Daoy (cell line): ENCODE data around the gene KCNG4. TPM values are rescaled to one million over a fixed set of nuclear protein-coding genes. Genes with fewer than 3 reads are reported as not detected.
"Not testable (repeated sequence)": the region's sequence is repeated elsewhere in the genome, so short reads cannot be mapped to it uniquely, and the experiment has no call there.

Experiments used
- DNase-seq: peaks from one replicate; pipeline ENCODE4 v3.0.0-alpha.2; 2015; ENCODE audit warnings: low read depth
- total RNA-seq: library from RNA; depleted of rRNA; stranded (reverse); fragments of >200 nt; shearing (Covaris generic); gene quantifications from 2 replicates; pipeline ENCODE4 v1.2.3, GENCODE V29; 2014

The KCNG4 gene
- total RNA-seq, 1 experiment from 2014 or later = not detected

DNA sequence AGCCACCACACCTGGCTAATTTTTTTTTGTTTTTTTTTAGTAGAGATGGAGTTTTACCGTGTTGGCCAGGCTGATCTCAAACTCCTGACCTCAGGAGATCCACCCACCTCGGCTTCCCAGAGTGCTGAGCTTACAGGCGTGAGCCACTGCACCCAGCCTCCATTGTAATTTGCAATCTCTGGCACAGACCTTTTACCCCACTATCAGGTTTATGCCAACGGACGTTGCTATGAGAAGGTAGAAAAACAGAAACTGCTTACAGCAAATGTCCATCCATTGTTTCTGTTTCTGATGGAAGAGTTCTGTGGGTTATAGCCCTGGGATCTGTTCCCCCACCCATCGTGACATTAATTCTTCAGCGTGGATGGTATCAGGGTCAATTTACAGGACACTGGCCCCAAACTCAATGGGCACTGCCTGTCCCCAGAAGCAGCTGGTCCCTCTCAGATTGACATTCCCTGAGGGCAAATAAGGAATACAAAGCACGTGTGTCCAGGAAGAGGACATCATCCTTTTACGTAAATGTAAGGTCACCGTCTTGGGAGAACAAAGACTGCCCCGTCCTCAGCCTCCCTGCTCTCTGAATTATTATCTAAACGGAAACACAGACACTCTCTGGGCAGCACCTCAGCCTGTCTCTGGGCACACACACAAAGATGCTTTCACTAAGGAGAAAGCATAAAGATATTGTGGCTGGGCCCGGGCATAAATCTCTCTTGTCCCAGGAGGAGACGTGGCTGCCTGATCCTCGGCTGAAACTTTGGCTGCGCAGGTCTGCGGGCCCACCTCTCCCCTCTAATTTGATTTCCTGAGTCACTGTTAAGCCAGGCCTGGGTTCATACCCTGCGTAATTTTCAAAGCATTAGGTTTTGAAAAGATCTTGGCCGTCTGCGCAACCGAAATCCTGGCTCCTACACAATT is 5.2 kb downstream of the KCNG4 start:
- DNase-seq = no peak

- no peak for DNase-seq
These were observed 6.1 kb downstream of the KCNG4 start for GRCh38 chr16:84233748-84234147.

DNA sequence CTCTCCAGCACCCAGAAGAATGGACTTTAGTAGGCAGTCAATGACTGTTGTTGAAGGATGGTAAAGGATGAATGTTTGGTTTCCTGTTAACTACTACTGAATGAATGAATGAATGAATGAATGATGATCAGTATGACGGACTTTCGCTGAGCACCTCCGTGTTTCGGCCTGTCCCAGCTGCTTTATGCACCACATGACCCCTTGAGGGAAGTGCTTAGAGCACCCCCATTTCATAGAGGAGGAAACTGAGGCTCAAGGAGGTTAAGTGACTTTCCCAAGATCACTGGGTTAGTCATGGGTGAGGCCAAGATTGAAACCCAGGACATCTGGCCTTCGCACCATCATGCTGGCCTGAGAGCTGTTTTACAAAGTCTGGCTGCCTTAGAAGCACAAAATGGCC is 6.8 kb downstream of the KCNG4 start:
- no peak for DNase-seq

DNA sequence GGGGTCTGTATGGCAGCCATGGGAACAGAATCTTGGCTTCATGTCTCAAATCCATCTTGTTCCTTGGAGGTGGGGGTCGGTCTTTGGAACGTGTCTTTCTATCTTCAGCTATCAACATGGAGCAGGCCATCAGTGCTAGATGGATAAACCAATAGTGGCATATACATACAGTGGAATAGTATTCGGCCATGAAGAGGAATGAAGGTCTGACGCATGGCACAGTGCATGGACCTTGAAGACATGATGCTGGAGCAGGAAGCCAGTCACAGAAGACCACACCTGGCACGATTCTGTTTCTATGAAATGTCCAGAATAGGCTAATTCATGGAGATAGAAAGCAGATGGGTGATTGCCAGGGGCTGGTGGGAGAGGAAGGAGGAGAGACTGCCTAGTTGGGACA is 7.8 kb downstream of the KCNG4 start:
- no peak for DNase-seq

DNA sequence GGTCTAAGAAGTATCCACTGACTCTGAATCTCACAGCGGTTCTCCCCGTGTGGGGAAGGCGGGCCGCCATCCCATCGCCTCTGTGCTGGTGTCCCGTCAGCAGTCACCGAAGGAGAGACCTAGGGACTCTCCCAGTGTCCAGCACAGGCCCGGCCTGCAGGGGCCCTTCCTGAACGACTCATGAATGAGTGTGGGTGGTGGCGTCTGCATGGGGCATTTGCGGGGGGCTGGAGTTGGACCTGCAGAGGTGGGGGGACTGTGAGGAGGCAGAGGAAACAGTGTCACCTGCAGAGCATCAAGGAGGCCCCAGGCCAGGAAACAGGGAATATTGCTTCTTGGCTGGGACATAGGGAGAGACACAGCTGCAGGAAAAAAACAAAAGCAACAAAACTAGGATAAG is 10.3 kb downstream of the KCNG4 start:
- DNase-seq = no peak

DNA sequence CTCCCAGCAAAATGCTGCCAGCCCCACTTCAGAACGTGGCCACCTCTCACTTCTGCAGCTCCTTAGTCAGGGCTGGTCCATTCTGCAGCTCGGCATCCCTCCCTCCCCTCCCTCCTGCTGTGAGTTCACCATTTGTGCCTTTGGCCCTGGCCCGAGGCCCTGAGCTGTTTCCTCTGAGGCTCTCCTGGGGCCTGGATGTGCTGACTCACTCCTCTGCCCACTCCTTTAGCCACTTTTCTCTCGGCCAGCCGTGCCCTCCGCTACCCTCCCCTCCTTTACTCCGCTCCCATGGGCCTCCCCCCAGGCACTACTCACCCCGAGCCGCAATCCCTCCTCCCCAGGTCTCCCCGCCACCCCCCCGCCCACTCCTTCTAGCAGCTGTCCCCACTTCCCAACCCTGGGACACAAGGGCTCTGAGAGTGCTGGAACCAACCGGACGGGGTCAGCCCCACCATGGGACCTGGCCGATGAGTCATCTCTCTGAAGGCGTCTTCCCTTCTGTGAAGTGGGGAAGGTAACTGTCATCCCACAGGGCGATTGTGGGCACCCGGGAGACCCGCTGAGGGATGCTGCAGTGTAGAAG is 11.5 kb downstream of the KCNG4 start:
- peak; percentile 88 for DNase-seq

DNA sequence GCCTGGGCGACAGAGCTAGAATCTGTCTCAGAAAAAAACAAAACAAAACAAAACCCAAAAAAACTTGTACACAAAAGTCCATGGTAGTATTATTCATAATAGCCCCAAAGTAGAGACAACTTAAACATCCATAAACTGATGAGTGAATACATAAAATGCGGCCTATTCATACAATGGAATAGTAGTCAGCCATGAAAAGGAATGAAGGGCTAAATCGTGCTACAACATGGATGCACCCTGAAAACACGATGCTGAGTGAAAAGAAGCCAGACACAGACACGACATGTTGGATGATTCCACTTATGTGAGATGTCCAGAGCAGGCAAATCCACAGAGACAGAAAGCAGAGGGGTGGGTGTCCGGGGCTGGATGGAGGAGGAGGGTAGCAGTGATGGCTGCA is 12.3 kb downstream of the KCNG4 start:
- DNase-seq = no peak

DNA sequence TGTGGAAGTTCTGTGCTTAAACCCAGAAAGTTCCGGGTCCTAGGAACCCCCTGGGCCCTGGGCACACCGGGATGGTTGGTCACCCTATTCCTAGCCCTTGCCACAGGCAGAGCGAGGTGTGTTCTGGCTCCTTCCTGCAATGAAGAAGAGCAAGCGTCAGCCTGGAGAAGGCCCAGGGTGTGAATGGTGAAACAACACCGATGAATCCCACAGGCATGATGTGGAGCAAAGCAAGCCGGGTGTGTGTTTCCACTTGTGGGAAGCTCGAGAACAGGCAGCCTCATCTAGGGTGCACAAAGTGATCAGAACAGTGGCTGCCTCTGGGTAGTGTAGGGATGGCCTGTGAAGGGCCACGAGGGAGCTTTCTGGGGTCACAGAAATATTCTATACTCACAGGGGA is 13.8 kb downstream of the KCNG4 start:
- no peak for DNase-seq

- DNase-seq = no peak
These were observed 14.2 kb downstream of the KCNG4 start for GRCh38 chr16:84225571-84225970.

GRCh38 chr16:84225126-84225525 is 14.7 kb downstream of the KCNG4 start:
- no peak for DNase-seq

DNA sequence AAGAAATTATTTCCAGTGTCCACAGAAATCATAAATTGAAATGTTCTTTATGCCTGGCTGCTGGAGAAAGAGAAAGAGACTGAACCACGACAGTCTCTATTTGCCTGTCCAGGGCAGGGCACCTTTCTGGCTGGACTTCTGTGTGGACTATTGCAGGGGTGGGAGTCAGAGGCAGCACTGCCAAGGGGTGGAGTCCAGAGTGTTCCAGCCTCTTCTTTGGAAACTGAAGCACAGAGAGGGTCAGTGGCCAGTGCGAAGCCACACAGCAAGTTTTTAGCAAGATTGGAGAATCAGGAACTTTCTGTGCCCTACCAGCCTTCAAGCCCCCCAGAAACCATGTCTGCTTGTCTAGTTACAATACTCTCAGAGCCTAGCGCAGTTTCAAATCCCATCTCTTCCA is 15.3 kb downstream of the KCNG4 start:
- no peak for DNase-seq

GRCh38 chr16:84223456-84223855 is 16.4 kb downstream of the KCNG4 start:
- no peak for DNase-seq

- DNase-seq = peak; percentile 37
These were observed 19.0 kb downstream of the KCNG4 start for GRCh38 chr16:84220851-84221250.

- no peak for DNase-seq
These were observed 20.9 kb downstream of the KCNG4 start for GRCh38 chr16:84218956-84219355.

GRCh38 chr16:84218176-84218823 is 21.5 kb downstream of the KCNG4 start:
- no peak for DNase-seq

DNA sequence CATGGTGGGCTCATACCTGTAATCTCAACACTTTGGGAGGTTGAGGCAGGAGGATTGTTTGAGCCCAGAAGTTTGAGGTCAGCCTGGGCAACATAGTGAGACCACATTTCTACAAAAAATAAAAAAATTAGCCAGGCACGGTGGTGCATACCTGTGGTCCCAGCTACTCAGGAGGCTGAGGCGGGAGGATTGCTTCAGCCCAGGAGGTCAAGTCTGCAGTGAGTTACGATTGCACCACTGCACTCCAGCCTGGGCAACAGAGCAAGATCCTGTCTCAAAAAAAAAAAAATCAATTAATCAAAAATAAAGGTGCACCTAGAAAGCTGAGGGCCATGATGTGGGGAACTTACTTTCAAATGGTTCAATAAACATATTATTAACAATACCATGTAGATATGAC is 23.7 kb downstream of the KCNG4 start:
- not testable (repeated sequence) for DNase-seq

GRCh38 chr16:84215531-84215930 is 24.3 kb downstream of the KCNG4 start:
- DNase-seq = no peak

DNA sequence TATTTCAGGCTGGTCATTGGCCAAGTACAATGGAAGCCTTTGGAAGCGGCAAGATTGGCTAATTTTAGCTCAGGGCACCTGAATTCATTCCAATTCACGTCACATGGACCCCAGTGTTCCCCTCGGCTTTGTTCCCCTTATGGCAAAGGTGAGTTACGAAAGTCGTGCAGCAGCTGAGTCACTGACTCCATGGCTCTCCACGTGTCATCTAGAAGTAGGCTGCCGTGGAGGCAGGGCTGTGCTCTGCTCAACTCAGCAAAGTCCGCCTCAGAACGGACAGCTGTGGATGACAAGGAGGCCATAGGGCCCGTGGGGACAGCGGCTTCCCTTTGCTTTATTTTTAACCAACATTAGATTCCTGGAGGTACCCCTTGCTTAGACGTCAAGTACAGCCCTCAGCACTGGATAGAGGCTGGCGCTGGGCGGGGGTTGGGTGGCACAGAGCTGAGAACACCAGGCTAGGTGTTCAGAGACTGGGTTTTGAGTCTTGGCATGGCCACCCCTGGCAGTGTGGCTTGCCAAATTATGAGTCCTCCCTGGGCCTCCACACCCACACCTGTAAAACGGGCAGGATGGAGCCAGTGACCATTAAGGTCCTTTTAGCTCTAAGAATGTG is 25.3 kb downstream of the KCNG4 start:
- DNase-seq = no peak

DNA sequence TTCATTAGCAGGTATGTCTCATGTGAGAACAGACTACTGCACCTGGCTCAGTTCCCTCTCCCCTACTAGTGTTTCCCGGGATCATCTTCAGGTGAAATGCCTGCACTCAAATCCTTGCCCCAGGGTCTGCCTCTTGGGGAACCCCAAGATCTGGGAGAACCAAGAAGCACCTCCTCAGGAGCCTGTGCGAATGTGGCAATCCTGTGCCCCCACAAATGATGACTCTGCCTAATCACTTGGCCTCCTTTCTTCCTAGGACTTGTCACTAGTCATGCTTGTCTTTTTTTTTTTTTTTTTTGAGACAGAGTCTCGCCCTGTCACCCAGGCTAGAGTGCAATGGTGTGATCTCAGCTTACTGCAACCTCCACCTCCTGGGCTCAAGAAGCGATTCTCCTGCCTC is 27.2 kb downstream of the KCNG4 start:
- no peak for DNase-seq

DNA sequence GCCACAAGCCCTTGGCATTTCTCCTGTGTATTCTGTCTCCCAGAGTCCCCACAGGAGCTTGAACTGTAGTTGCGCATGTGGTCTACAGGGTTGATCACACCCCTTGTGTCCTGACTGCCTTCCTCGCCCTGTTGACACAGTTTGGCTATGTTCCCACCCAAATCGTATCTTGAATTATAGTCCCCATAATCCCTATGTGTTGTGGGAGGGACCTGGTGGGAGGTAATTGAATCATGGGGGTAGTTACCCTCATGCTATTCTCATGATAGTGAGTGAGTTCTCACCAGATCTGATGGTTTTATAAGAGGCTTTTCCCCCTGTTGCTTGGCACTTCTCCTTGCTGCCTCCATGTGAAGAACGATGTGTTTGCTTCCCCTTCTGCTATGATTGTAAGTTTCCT is 27.7 kb downstream of the KCNG4 start:
- DNase-seq = no peak

DNA sequence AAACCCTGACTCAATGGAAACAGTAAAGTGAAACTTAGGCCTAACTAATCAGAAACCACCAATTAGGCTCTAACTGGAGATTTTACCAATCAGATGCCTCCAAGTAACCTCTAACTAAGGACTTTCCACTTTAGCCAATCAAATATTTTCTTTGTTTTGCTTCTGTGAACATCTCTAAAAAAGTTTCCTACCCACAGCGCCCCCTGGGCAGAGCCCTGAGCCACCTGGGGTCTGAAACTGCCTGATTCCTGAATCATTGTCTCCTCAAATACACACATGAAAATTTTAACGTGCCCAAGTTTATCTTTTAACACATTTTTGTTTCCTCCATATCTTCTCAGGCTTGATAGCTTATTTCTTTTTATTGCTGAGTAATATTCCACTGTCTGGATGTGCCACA is 29.8 kb downstream of the KCNG4 start:
- no peak for DNase-seq

GRCh38 chr16:84207879-84208278 is 31.9 kb downstream of the KCNG4 start:
- no peak for DNase-seq

GRCh38 chr16:84207251-84207650 is 32.6 kb downstream of the KCNG4 start:
- DNase-seq = no peak
